C1 segment of cervical spinal cord (tissue), 14 donors: ENCODE data around the gene FAAP20.
A peak's percentile ranks its signal among the peaks of the same experiment; 100 is the strongest.

Experiments used
- DNase-seq, 14 donors: peaks; one replicate each; lab custom pipeline; 2025; lab: John Stamatoyannopoulos, UW

Gene FAAP20

DNA sequence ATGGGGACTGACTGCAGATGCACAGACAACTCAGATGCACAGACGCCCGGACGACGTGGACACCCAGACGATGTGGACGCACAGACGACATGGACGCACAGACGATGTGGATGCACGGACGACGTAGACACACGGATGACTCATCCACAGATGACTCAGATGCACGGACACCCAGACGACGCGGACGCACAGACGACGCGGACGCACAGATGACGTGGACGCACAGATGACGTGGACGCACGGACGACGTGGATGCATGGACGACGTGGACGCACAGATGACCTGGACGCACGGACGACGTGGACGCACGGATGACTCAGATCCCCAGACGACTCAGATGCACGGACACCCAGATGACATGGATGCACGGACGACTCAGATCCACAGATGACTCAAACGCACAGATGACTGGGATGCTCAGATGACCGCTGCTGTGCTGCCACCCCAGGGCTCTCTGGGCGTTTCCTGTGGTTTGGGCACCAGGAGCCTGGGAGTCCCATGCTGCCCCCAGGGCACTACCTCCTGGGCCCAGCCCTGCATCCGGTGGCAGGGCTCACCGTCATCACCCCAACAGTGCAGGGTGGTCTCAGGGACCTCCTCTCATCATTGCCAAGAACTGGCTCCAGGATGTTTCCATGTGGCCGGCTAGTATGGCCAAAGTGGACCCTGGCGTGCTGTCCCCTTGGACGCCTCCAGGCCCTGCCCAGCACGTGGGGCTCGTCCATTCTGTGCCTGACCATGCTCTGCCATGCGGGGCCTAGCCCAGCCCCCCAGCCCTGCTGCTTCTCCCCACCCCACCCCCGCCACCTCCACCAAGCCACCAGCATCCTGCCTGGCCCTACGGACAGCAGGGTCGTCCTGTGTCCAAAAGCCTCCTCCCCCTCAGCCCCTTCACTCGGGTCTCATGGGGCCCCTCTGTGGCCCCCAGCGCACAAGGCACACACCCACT is 14.0 kb downstream of the FAAP20 start:
- DNase-seq: no peak

DNA sequence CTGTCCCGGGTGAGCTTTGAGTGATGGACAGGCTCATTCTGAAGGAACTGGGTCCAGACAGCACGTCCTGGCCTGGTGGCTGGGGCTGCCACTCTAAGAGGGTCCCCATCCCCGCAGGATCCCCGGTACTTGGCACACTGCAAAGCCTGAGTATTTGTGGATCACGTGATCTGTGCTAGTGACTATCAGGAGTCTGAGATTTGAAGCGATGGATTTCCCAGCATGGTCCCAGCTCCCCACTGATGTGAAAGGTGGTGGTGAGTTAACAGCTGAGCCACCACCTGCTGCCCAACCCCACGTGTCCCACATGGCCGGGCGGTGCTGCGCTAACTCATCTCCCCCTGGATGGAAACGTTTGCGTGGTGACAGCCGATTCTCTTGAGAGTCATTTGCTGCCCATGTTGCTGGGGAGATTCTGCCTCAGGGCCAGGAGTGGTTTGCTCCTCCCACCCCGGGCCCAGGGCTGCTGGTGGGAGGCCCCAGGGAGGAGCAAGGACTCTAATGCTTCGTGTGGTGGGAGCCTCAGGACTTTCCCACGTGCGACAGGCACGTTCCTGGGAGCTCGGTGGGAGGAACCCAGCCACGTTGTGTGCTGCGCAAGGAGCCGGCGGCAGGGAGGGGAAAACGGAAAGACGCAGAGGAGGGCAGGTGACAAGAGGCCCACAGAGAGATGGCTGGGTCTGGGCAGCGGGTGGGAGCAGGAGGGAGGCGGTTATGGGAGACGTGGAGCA is 15.1 kb downstream of the FAAP20 start:
- no peak for DNase-seq

DNA sequence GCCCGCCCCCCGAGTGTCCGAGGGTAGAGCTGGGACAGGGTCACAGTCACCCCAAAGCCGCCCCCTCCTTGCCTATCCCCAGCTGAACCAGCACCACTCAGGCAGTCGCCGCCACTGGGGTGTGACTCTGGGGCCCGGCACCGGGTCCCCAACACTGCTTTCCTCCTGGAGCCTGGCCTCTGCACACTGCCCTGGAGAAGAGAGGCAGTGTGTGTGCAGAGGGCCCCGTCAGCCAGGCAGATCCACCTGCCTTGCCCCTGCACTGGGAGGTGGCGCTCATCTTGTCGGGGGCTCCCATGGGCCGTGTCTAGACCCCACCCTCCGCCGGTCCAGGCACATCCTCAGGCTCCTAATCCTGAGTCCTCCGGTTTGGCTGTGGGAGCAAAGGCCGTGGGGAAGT is 15.7 kb downstream of the FAAP20 start:
- DNase-seq: no peak

DNA sequence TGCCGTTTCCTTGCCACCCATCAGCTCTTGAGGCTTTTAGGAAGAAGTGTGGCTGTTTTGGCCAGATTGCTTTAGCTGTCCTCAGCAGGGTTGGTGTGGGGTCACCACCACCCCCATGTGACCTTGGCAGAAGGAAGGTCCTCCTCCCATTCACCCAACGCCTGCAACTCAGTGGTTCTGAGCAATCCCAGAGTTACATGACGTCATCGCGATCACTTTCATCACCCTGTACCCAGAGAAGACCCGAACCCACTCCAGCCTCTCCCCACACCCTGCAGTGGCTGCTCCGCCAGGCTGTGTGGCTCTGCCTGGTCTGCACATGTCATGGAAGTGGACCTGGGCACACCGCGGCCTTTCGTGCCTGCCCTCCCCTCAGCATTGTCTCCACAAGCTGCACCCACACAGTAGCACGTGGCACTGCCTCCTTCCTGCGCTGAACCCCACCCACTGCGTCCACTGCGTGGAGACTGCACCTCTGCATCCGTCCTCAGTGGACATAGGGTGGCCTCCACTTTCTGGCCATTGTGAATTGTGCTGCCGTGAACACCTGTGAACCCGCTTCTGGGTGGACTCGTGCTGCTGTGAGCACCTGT is 16.5 kb downstream of the FAAP20 start:
- no peak for DNase-seq

DNA sequence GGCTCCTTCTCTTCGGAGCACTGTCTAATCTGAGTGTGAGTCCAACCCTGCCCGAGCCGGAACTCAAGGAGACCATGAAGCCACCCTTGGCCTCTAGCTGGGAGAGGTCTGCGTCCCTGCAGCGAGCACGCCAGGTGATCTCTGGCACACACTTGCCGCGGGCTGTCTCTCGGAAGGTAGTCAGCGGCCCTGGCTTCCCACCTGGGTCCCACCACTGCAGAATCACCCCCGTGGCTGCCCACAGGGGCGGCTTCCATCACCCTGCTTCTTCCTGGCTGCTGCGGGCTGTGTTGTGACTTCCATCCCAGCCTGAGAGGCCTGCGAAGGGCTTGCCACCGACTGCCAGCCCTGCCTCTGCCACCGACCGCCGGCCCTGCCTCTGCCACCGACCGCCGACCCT is 17.0 kb downstream of the FAAP20 start:
- no peak for DNase-seq

DNA sequence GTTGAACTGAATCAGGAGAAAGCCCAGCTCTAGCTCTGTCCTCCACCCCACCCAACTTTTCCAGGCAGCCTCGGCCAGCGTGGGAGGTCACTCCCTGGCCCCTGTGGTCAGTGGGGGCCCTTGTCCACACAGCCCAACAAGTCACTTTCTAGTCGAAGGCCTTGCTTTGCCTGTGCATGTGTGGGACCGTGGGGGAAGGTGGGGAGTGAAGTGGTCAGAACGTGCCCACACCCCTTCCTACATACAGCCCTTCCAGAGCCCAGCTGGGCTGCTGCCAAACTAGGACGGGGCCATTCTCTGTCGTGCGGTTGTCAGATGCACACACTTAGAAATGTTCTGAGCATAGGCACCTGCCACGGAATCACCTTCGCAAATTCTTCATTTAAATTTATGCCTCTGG is 18.0 kb downstream of the FAAP20 start:
- no peak for DNase-seq

DNA sequence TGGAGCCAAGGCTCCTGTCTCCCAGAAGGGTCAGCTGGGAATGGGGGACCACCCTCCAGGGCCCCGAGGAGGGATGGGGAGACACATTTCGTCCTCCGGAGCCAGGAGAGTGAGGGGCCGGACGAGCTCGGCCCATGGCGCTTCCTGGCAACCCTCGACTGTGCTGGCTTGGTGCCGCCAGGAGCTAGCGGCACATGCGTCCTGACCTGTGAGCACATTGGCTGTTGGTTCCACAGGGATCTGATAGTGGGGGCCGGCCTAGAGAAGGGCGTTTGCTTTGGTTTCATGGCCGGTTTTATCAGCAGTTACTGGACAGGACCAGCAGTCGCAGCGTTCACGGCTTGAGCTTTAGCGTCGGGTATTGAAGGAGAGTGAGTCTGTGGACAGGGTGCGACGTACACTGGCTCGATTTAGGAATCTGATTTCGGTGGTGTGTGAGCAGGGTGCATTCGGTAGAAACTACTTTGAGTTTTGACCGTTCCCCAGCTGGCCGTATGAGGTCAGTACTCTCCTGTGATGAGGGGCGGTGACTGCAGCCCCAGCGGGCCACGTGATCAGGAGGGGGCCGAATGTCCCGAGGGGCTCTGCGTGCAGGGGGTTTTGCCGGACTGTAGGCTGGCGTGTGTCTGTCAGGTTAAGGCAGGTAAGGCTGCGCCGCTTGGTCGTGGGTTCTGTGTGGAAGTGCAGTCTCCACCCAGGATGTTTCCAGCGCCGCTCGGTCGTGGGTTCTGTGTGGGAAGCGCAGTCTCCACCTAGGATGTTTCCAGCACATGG is 18.7 kb downstream of the FAAP20 start:
- no peak for DNase-seq

DNA sequence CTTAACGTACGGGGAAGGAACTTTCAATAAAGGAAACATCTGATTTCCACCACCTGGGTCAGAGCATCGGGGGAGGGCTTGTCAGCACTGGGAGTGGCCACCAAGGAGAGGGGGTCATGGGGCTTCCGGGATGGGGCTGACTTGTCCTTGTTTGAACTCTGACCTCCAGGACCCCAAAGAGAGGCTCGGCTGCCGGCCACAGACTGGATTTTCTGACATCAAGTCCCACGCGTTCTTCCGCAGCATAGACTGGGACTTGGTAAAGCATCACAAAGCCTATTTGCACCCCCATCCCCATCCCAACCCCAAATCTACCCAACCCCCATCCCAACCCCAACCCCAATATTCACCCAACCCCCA is 19.5 kb downstream of the FAAP20 start:
- DNase-seq: no peak

DNA sequence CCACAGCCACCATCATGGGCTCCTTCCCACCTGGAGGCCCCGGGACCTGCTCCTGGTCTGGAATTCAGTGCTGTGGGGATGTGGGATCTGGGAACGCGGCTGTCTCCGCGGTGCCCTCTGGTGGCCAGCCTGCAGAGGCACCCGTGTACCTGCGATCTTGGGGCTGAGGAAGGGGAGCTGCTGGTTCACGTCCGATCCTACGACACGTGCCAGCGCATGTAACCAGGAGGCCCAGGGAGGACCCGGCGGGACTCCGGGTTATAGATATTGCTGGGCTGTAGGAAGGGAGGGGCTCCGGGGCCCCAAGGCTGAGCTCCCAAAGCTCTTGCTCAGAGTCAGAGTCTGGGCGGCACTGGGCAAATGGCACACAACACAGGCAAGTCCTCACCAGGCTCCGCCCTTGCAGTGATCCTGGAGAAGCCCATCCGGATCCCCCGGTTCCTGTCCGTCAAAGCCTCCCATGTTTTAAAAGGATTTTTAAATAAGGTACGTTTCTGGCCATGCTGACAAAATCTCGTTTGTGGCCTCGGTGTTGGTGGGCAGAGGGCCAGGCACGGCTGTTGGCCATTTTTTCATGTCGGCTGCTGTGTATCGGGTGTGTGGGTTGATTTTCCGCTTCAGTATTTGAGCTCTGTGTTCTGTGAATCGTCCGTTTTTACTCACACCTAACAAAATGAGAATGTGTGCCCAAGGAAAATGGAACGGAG is 20.1 kb downstream of the FAAP20 start:
- peak in 9 of 14 donors; percentile 10 to 87 (median 18) for DNase-seq

DNA sequence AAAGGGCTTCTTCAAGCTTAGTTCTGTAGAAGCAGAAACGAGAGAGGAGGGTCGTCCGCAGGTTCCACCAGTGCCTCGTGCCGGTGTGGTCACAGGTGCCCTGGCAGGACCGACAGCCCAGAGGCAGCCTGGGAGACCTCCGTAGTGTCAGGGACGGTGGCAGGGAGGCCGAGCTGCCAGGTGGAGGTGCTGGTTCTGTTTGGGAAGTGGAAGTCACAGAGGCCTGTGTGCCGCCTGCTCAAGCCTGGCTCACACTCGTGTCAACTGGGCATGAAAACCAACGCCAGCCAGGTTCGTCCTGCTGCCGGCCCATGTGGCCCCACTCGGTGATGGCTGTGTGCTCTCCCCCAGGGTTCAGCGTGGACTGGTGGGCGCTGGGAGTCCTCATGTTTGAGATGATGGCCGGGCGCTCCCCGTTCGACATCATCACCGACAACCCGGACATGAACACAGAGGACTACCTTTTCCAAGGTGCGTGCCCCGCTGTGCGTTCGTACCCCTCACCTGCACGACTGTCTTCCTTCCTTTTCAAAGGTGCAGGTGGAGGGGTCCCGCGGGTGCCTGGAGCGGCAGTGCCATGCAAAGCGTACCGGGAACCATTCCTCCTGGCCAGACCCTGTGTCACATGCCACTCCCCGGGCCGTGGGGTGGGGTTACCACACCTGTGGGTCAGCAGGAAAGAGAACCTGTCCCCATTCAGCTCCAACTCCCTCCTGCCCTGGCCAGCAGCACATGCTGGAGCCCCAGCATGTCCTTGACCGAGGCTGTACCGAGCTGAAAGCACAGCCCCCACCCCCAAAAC is 20.8 kb downstream of the FAAP20 start:
- no peak for DNase-seq

DNA sequence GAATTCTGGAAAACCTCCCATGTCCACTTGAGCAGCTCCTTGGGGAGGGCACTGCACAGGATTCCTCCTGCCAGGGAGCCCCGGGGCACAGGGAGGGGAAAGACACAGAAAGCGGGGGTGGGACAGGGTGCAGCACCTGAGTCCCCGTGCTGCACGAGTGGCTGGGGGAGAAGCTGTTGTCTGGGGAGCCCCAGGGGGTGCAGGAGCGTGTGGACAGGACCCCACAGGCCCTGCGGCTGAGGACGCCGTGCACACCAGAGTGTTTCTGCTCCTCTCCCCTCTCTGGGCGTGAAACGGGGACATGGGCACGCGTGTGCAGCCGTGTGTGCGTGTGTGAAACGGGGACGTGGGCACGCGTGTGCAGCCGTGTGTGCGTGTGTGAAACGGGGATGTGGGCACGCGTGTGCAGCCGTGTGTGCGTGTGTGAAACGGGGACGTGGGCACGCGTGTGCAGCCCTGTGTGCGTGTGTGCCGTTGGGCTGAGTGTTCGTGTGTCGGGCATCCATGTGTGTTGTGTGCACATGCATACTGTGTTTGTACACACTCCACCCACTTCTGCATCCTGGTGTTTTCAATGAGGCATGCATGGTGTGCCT is 21.9 kb downstream of the FAAP20 start:
- no peak for DNase-seq

DNA sequence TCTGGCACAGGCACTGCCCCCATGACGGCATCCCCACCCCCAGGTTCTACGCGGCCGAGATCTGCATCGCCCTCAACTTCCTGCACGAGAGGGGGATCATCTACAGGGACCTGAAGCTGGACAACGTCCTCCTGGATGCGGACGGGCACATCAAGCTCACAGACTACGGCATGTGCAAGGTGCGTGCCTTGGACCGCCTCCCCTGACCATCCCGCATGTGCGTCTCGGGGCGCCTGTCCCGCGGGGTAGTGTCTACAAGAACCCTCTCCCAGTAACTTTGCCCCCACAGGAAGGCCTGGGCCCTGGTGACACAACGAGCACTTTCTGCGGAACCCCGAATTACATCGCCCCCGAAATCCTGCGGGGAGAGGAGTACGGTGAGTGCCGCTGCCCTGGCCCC is 22.6 kb downstream of the FAAP20 start:
- DNase-seq: no peak

DNA sequence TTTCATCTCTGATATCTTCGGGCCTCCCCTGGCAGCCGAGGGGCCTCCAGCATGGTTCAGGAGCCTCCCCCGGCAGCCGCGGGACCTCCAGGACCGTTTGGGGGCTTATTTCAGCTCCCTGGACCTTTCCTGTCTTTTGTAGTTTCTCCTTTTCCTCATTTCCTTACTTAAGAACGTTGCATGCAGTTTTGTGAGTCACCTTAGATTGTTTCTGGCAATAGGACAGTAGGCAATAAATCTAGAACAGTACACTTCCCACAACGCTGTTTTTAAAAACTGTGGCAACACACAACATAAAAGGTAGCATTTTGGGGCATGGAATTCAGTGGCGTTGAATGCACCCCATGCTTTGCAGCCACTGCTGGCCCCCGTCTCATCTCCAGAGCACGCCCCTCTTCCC is 24.4 kb downstream of the FAAP20 start:
- no peak for DNase-seq

DNA sequence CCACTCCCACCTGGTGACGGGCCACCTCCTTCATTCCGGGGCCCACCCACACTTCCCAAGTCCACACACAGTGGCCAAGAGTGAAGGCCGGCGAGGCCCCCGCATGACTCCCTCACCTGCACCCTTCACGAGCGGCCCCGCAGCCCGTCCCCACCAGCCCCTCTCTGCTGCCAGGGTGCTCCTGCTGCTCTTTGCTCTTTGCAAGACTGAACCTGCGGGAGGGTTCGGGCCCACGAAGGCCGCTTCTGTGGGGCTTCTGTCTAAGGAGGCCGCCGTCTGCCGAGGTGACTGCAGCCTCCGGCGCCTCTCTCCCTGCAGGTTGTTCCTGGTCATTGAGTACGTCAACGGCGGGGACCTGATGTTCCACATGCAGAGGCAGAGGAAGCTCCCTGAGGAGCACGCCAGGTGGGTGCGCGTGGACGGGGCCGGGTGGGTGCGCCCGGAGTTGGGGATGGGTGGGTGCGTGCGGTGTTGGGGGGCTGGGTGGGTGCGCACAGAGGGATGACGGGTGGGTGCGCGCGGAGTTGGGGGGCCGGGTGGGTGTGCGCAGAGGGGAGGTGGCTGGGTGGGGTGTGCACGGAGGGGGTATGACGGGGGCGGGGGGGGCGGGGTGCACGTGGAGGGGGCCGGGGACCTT is 25.3 kb downstream of the FAAP20 start:
- DNase-seq: no peak

DNA sequence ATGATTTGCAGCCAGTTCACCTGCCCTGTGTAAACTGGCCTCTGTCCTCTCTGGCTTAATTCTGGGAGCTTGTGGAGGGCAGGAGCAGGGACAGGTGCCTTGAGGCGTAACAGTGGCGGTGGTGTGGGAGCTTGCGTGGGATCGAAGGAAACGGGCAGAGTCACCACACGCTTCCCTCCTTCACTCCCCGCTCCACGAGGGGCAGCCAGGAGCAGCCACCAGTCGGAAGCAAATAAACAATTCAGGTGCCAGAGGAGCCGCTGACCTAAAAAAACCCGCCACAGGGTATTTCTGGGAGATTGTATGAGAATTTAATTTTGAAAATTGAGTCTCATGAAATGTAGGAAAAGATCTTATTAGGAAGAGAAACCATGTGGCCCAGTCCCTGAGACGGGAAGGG is 26.0 kb downstream of the FAAP20 start:
- DNase-seq: peak in 1 of 14 donors; percentile 78

DNA sequence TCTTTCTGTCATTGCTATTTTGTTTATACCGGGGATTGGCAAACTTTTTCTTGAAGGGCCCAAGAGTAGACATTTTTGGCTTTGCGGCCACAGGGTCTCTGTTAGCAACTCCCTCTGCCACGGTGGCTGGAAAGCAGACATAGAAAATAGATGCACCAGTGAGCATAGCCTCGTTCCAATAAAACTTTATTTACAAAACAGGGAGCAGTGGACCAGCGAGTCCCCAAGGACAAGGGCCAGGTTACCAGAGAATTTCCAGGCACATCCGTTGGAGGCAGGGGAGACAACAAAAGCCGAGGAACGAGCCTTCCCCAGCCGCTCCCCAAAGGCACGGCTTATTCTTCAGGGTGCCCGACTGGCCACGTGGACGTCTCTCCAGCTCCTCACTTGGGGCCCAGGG is 26.5 kb downstream of the FAAP20 start:
- no peak for DNase-seq

DNA sequence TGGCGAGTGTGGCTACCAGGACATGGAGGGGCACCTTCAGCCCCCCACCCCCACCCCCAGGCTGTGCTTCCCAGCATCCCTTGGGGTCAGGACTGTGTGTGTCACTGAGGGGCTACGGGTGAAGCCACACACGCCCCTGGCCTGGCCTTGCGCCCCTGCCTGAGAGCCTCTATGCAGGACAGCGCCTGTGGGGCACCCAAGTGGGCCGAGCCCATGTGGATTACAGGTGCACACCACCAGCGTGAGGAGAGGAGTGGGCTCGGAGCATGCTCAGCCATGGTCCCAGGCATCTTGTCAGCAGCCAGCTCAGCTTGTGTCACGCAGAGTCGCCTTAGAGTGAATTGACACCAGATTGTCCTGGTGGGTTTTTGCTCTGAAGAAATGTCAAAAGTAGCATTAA is 27.9 kb downstream of the FAAP20 start:
- no peak for DNase-seq

DNA sequence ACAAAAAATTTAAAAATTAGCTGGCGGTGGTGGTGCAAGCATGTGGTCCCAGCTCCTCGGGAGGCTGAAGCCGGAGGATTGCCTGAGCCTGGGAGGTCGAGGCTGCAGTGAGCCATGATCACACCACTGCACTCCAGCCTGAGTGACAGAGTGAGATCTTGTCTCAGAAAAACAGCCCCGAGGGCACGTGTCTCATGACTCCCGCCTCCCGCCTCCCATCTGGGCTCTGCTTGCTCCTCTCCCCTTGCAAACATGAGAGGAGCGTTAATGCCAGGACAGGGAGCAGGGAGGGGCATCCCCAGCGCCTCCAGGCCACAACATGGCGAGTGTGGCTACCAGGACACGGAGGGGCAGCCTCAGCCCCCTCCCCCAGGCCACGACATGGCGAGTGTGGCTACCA is 28.3 kb downstream of the FAAP20 start:
- DNase-seq: peak in 1 of 14 donors; percentile 71

DNA sequence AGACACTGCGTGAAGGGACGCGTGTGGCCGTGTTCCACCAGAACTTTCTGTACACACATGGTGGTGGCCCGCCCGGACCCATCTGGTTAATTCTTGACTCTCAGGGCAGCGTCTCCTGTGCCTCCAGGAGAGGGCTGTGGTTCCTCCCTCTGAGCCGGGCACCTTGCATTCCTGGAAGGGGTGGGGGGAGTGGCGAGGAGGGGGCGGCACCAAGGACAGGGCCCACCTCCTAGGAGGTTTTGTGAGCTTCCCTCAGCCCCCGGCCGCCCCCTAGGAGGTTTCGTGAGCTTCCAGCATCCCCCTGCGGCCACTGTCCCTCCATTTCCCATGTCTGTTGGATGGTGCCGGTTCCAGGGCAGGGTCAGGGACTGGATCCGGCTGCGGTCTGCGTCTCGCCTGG is 28.9 kb downstream of the FAAP20 start:
- no peak for DNase-seq
